HEK293 (cell line): ENCODE results near the gene ACP7.

Experiments used
- ATF2 ChIP-seq: fragments of 450-650 bp; formaldehyde crosslinking; IDR thresholded peaks from 2 replicates; pipeline ENCODE4 v1.5.1; 2016; ENCODE audit warnings: missing biosample characterization, missing genetic modification characterization, low read depth
- CTCF ChIP-seq: fragments of 450-650 bp; formaldehyde crosslinking; IDR thresholded peaks from 2 replicates; pipeline ENCODE4 v1.5.1; 2016; ENCODE audit warnings: missing biosample characterization, missing genetic modification characterization
- HOXA7 ChIP-seq: sonication (generic); formaldehyde crosslinking; IDR thresholded peaks from 2 replicates; pipeline ENCODE4 v1.8.1; 2022; ENCODE audit warnings: missing genetic modification reagents, borderline replicate concordance
- KLF1 ChIP-seq: fragments of 450-650 bp; formaldehyde crosslinking; IDR thresholded peaks from 2 replicates; pipeline ENCODE4 v1.5.1; 2016; ENCODE audit warnings: missing biosample characterization, missing genetic modification characterization
- PRDM10 ChIP-seq: fragments of 450-650 bp; formaldehyde crosslinking; IDR thresholded peaks from 2 replicates; pipeline ENCODE4 v1.5.1; 2016; ENCODE audit warnings: missing biosample characterization, missing genetic modification characterization
- REST ChIP-seq: fragments of 450-650 bp; formaldehyde crosslinking; IDR thresholded peaks from 2 replicates; pipeline ENCODE4 v1.5.1; 2016; ENCODE audit warnings: missing biosample characterization, missing genetic modification characterization
- ZBTB21 ChIP-seq: fragments of 450-650 bp; formaldehyde crosslinking; IDR thresholded peaks from 2 replicates; pipeline ENCODE4 v1.5.1; 2017; ENCODE audit warnings: missing biosample characterization, missing genetic modification characterization
- ZNF426 ChIP-seq: fragments of 450-650 bp; formaldehyde crosslinking; IDR thresholded peaks from 2 replicates; pipeline ENCODE4 v1.5.1; 2017; ENCODE audit warnings: missing biosample characterization, missing genetic modification characterization, mild to moderate bottlenecking, inconsistent platforms, moderate library complexity
- ZNF580 ChIP-seq: fragments of 450-650 bp; formaldehyde crosslinking; IDR thresholded peaks from 2 replicates; pipeline ENCODE4 v1.5.1; 2016; ENCODE audit warnings: missing biosample characterization, missing genetic modification characterization
- ZNF777 ChIP-seq: fragments of 450-650 bp; formaldehyde crosslinking; IDR thresholded peaks from 2 replicates; pipeline ENCODE4 v1.5.1; 2017; ENCODE audit warnings: missing biosample characterization, missing genetic modification characterization, borderline replicate concordance

GRCh38 chr19:39142630-39143029 lies 58.5 kb downstream of the ACP7 start:
- TF ChIP-seq KLF1 (no peak), CTCF (tag by site-specific recombination) (no peak), ZNF580 (tag by site-specific recombination) (no peak), REST (tag by site-specific recombination) (no peak), HOXA7 (CRISPR knock-in tag) (no peak), ATF2 (tag by site-specific recombination) (no peak), PRDM10 (no peak), ZBTB21 (tag by site-specific recombination) (no peak), ZNF426 (tag by site-specific recombination) (no peak), ZNF777 (tag by site-specific recombination) (no peak)
